ENCODE results near the gene RNF144A.

The RNF144A gene

GRCh38 chr2:7007846-7008741 lies 90.9 kb downstream of the RNF144A start:
- DNase-seq (ENCODE audit: low read depth) = no peak

GRCh38 chr2:7009207-7009911 lies 92.1 kb downstream of the RNF144A start:
- no peak for DNase-seq (ENCODE audit: low read depth)

- no peak for DNase-seq (ENCODE audit: low read depth)
Measured at GRCh38 chr2:7010391-7011054, 93.3 kb downstream of the RNF144A start.

- DNase-seq (ENCODE audit: low read depth) = no peak
Measured at GRCh38 chr2:7011356-7012083, 94.3 kb downstream of the RNF144A start.

GRCh38 chr2:7012141-7012764 lies 95.0 kb downstream of the RNF144A start:
- no peak for DNase-seq (ENCODE audit: low read depth)

GRCh38 chr2:7013471-7014160 lies 96.4 kb downstream of the RNF144A start:
- DNase-seq (ENCODE audit: low read depth) = no peak

GRCh38 chr2:7014174-7014640 lies 97.0 kb downstream of the RNF144A start:
- DNase-seq (ENCODE audit: low read depth) = no peak

GRCh38 chr2:7015007-7015950 lies 98.1 kb downstream of the RNF144A start:
- DNase-seq (ENCODE audit: low read depth) = no peak

GRCh38 chr2:7016148-7016547 lies 98.9 kb downstream of the RNF144A start:
- no peak for DNase-seq (ENCODE audit: low read depth)

- DNase-seq (ENCODE audit: low read depth) = no peak
Measured at GRCh38 chr2:7016601-7017211, 99.5 kb downstream of the RNF144A start.

GRCh38 chr2:7017671-7018281 lies 100.6 kb downstream of the RNF144A start:
- no peak for DNase-seq (ENCODE audit: low read depth)

- no peak for DNase-seq (ENCODE audit: low read depth)
Measured at GRCh38 chr2:7018282-7018701, 101.1 kb downstream of the RNF144A start.

- no peak for DNase-seq (ENCODE audit: low read depth)
Measured at GRCh38 chr2:7018767-7019166, 101.6 kb downstream of the RNF144A start.

GRCh38 chr2:7019191-7019590 lies 102.0 kb downstream of the RNF144A start:
- no peak for DNase-seq (ENCODE audit: low read depth)

GRCh38 chr2:7020059-7020458 lies 102.8 kb downstream of the RNF144A start:
- DNase-seq (ENCODE audit: low read depth) = no peak

GRCh38 chr2:7020468-7020867 lies 103.3 kb downstream of the RNF144A start:
- DNase-seq (ENCODE audit: low read depth) = no peak

GRCh38 chr2:7020939-7021470 lies 103.8 kb downstream of the RNF144A start:
- no peak for DNase-seq (ENCODE audit: low read depth)
